Anterior cingulate cortex (tissue), 58 donors: ENCODE measurements around the gene TPPP2.
"Not testable (repeated sequence)": the region's sequence is repeated elsewhere in the genome, so short reads cannot be mapped to it uniquely, and the experiment has no call there.

Source experiments
- DNase-seq, 58 donors: peaks; one replicate each; lab custom pipeline; 2025; lab: John Stamatoyannopoulos, UW

TPPP2 gene

DNA sequence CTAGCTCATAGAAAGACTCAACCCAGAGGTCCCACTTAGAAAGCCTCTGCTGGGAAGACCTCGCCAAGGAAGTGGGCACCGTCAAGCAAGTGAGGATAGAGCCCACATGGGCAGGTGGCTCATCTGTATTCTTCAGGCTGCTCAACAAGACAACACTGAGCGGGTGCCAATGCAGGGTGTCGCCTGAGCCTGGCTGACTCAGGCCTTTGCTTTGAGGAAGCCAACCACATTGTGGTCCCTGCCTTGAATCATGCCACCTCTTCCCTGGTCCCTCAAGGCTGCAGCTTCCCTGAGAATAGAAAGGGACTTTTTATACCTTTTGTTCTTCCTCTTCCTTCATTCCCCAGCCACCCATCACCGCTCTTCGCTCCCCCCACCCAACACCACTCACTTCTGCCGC, 6.7 kb downstream of the TPPP2 start:
- peak in 5 of 58 donors; percentile 8 to 34 (median 12) for DNase-seq

DNA sequence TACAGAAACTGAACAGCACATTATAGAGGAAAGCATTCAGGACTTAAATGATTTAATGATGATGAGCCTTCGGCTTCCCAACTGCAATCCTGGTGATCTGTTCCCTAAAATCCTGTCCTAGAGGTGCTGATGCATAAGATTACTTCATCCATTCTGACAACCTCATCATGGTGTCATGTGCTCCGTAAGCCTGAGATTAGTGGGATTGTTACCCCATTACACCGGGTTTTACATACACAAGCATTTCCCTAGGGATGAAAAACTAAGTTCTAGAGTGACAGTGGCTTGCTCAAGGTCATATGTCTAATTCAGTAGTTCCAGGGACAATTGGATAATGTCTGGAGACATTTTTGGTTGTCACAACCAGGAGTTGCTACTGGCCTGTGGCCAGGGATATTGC, 7.1 kb downstream of the TPPP2 start:
- no peak for DNase-seq

DNA sequence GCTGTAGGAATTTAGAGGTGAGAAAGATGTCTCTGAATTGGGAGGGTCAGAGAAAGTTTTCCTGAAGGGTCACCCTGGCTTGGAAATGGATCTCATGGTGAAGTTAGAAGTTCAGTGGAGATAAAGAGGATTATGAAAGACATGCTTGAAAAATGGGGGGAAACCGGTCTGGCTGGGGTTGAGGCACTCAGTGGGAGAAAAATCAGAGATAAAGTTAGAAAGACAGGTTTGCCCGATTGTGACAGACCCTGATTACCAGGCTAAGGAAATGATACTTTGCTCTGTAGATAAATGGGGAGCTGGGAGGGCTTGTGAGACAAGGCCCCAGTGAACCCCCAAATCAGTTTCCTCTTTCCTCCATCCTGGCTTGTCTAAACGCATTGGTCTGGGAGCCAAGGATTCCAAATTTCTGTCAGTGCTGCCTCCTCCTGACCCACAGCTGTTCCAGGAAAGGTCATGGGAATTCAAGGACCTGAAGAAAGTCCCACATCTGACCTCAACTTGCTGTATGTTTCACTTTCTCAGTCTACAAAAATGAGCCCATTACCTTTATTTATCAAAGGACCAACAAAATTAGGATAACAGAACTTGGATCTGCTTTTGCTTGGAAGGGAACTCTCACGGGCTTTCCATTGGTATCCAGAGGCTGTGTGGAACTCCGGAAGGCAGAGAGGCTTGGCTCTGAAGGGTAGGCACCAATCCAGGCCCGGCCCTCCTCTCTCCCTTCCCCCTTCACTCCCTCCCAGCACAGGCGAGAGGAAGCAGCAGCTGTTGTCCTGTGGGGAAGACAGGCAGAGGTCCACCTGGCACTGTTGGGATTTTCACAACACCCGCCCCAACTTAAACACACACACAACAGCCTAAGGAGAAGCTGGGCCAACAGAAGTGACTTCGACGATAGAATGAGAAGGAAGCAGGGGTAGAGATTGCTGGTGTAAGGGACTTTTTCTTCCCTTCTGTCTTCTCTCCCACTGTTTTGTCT, 8.7 kb downstream of the TPPP2 start:
- peak; percentile 15 to 90 (median 74) for DNase-seq

- DNase-seq: peak in 40 of 58 donors; percentile 10 to 87 (median 44)
These were observed 9.8 kb downstream of the TPPP2 start for GRCh38 chr14:21039585-21040369.

GRCh38 chr14:21040370-21040925, 10.4 kb downstream of the TPPP2 start:
- DNase-seq: no peak

DNA sequence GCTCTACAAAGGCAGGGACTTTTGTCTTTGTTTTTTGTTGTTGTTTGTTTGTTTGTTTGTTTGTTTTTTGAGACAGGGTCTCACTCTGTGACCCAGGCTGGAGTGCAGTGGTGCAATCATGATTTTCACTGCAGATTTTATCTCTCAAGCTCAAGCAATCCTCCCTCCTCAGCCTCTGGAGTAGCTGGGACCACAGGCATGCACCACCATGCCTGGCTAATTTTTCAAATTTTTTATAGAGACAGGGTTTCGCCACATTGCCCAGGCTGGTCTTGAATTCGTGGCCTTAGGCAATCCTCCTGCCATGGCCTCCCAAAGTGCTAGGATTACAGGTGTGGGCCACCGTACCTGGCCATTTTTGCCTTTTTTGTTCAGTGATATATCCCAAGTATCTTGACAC, 10.9 kb downstream of the TPPP2 start:
- DNase-seq: not testable (repeated sequence)

GRCh38 chr14:21041676-21042433, 11.8 kb downstream of the TPPP2 start, which contains the start of gene RNASE7:
Gene RNASE7, plus strand, starts transcription at chr14:21042362. Its CDS starts 631 bp downstream, at chr14:21042993.
- DNase-seq: peak in 7 of 58 donors; percentile 4 to 68 (median 14)

DNA sequence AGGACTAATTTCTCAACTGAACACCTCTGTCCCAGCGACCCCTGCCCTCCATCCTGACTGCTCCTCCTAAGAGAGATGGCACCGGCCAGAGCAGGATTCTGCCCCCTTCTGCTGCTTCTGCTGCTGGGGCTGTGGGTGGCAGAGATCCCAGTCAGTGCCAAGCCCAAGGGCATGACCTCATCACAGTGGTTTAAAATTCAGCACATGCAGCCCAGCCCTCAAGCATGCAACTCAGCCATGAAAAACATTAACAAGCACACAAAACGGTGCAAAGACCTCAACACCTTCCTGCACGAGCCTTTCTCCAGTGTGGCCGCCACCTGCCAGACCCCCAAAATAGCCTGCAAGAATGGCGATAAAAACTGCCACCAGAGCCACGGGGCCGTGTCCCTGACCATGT, 12.9 kb downstream of the TPPP2 start:
- DNase-seq: peak in 41 of 58 donors; percentile 4 to 76 (median 40)

GRCh38 chr14:21043387-21043973, 13.5 kb downstream of the TPPP2 start:
- DNase-seq: no peak

DNA sequence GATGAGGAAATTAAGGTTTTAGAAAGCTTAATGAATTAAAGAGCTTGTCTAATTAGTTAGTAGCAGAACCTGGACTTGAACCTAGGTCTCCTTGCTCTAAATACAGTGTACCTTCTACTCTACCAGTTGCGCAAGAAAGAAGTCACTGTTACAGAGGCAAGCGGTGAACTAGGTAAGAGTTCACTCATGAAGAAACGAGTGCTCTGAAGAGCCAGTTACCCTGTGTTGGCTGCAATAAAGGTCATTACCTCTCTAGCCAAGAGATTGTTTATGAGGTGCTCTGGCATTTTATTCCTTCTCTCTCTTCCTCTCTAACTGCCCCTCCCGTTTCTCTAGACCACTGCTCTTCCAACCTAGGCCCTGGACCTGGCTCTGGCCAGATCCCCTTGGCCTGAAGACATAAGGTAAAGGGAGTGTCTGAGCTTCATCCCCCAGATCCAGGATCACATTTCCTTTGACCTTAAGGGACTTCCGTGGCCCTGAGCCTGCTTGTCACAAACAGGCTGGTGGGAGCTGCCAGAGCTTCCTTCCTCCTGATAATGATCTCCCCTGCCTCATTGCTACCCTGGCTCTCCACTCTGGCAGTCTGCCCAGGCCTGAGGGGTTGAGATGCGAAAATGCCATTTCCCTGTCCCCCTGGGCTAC, 14.1 kb downstream of the TPPP2 start:
- no peak for DNase-seq

DNA sequence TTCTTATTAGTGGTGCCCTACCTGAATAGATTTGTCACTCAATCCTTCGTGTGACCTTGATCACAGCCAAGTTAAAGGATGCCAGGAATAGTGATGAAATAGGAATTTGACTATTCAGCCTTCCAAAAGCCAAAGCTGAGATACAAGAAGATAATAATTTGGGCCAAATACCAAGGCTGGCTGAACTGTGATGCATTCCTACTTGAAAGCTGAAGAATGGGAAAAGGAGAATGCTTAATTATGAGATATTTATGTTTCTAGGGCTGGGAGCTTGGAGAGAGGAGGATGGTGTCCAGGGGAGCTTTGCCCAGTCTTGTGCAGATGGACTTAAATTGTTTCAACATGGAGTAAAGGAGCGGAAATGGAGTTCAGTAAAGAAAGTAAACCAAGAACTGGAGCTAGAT, 17.4 kb downstream of the TPPP2 start:
- DNase-seq: no peak

GRCh38 chr14:21048638-21049037, 18.6 kb downstream of the TPPP2 start:
- no peak for DNase-seq

DNA sequence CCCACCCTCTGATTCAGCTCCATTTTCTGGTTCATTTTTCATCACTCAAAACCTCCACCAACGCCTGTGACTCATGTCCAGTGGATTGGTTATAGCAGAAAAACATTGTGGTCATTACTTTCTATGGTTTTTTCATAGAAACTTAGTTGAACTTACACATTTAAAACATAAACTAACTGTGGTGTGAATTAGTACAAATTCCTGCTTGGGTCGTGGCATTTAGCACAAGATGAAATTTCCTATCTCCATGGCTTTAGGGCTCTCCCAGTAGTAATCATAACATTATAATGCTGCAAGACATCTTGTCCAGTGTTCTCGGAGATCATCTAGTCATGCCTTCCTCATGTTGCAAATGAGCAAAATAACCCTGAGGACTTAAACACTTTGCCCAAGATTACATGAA, 19.3 kb downstream of the TPPP2 start:
- no peak for DNase-seq

- no peak for DNase-seq
These were observed 20.6 kb downstream of the TPPP2 start for GRCh38 chr14:21050597-21050996.

DNA sequence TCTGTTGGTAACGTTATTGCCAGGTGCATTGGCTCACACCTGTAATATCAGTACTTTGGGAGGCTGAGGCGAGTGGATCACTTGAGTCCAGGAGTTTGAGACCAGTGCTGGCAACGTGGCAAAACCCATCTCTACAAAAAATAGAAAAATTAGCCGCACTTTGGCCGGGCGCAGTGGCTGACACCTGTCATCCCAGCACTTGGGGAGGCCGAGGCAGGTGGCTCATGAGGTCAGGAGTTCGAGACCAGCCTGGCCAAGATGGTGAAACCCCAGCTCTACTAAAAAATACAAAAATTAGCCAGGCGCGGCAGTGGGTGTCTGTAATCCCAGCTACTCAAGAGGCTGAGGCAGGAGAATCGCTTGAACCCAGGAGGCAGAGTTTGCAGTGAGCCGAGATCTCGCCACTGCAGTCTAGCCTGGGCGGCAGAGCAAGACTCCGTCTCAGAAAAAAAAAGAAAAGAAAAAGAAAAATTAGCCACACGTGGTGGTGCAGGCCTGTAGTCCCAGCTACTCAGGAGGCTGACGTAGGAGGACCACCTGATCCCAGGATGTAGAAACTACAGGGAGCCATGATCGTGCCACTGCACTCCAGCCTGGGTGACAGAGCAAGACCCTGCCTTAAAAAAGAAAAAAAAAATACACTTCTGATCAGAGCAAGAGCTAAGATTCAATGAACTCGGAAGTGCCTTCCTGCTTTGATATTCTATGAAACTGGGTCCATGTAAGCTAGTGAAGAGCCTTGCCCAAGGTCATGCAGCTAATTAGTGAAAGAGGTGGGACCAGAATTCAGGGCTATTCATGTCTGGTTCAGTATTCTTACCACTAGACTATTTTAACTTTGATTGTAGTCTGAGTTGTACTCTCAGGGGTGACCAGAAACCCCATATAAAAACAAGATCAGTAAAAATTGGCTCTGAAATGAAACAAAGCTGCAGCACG, 23.4 kb downstream of the TPPP2 start:
- no peak for DNase-seq

DNA sequence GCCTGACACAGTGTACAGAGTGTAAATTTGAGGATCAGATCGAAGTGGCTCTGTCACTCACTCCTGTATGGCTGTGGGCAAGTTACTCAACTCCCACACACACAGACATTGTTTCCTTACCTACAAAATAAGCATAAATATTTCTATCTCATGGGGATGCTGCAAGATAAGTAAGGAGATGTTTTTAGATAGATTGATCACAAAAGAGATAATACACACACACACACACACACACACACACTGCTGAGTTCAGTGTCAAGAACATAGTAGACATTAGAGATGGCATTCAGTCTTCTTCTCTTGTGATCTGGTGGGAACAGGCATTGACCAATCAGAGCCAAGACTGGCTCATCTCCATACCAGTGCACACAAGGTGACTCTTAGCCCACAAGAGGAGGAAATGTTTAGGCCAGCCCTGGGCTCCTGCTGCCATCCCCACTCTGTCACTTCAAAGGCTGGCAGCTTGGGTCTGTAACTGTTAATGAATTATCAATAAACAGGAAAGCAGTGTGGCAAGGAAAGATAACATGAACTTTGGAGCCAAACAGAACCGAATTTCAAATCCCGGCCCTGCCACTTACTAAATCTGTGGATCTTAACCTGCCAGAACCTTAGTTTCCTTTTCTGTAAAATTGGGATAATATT, 24.2 kb downstream of the TPPP2 start:
- DNase-seq: no peak

- no peak for DNase-seq
These were observed 24.7 kb downstream of the TPPP2 start for GRCh38 chr14:21054768-21055145.
